ENCODE measurements around the gene RHCG.

RHCG gene

DNA sequence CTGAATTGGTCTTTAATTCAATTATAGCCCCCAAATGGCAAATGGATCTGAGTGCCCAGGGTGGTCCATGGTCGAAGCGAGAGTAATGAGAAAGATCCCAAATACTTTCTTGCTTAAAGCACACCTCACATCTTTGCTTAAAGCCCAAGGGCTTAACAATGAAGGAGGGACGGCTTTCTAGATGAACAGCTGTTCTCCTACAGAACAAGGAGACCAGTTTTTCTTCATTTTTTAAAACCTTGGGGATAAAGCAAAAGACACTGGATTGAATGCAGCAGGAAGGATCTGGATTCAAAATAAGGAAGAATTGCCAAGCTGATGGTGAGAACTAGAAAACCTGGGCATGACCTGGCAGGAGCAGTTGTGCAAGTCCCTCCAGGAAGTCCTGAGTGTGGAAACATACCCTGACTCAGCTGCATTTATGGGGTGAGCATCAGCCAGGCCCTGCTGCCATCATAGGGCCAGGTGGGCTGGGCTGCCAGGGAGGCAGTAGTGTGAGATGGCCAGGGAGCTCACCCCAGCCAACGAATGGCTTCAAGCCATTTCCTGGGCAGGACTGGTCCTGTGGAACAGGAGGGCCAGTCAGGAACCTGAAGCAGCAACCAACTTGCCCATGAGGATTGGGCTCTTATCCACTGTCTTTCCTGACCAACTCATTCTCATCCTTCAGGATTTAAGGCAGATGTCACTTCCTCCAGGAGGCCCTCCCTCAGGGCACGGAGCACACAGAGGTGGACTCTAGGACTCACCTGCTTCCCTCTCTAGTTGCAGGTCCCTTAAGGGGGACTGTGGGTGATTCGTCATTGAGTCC lies 18.4 kb upstream of the RHCG start:
- TF ChIP-seq, protein P1, sequence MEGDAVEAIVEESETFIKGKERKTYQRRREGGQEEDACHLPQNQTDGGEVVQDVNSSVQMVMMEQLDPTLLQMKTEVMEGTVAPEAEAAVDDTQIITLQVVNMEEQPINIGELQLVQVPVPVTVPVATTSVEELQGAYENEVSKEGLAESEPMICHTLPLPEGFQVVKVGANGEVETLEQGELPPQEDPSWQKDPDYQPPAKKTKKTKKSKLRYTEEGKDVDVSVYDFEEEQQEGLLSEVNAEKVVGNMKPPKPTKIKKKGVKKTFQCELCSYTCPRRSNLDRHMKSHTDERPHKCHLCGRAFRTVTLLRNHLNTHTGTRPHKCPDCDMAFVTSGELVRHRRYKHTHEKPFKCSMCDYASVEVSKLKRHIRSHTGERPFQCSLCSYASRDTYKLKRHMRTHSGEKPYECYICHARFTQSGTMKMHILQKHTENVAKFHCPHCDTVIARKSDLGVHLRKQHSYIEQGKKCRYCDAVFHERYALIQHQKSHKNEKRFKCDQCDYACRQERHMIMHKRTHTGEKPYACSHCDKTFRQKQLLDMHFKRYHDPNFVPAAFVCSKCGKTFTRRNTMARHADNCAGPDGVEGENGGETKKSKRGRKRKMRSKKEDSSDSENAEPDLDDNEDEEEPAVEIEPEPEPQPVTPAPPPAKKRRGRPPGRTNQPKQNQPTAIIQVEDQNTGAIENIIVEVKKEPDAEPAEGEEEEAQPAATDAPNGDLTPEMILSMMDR (IDR thresholded peaks at IDR 0.05), result no peak

DNA sequence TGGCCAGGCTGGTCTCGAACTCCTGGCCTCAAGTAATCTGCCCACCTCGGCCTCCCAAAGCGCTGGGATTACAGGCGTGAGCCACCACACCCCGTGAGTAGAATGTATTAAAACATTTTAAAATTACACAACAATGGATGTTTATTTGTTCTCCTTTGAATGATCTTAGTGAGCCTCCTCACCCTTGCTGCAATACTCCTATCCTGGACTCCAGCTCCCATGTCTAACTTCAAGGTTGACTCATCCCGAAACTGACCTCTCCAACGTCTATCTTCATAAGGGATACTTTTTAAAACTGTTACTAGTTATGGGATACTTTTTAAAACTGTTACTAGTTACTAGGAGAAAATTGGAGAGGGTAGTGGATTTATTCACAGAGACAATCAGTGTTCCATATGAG lies 17.8 kb upstream of the RHCG start:
- TF ChIP-seq, protein P1 (IDR thresholded peaks at IDR 0.05), result no peak

DNA sequence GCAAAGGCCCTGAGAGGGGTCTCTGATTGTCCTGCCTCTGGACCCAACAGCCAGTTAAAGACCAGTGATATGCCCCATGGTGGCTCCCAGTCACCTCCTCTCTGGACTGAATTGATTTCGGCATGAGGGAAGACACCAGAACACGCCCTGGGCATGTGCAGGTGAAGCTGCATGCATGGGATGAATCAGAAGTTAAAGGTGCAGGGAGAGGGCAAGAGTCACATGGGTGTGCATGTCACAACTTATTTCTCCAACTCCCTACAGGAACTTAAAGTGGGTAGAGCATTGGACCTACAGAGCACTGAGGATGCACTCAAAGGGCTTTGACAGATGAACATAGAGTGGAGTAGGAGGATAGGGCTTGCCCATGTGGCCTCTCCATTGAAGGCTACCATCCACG lies 16.9 kb upstream of the RHCG start:
- TF ChIP-seq, protein P1 (IDR thresholded peaks at IDR 0.05), result no peak

DNA sequence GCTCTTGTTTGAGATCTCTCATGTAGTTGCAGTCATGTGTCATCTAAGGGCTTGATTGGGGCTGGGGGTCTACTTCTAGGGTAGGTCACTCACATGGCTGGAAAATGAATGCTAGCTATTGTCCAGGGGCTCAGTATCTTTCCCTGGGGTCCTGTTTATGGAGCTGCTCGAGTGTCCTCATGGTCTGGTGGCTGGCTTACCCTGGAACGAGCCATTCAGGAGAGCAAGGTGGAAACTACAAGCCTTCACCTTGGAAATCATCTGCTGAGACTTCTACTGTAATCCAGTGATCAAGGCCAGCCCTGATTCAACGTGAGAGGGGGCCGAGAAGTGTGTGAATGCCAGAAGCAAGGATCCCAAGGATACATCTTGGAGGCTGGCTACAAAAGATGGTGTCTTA lies 16.2 kb upstream of the RHCG start:
- TF ChIP-seq, protein P1 (IDR thresholded peaks at IDR 0.05), result no peak

DNA sequence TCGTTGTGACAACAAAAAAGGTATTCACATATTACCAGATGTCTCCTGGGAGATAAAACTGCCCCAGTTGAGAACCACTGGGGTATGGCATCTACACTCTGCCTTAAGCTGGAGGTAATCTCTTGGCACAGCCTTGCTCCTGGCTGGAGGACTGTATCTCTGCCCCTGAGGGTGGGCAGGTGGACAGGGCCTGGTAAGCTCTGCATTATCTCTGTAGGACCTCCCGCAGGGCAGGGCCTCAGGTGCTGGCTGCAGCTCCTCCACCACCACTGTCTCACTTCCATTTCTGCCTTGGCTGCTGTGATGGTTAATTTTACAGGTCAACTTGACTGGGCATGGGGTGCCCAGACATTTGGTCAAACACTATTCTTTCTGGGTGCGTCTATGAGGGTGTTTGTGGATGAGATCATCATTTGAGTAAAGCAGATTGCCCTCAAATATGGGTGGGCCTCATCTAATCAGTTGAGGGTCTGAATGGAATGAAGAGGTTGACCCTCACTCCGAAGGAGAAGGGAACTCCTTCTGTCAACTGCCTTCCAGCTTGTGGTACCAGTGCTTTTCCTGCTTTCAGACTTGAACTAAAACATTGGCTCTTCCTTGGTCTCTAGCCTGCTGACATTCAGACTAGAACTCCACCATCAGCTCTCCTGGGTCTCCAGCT lies 9.8 kb upstream of the RHCG start:
- TF ChIP-seq, protein P1 (IDR thresholded peaks at IDR 0.05), result no peak

DNA sequence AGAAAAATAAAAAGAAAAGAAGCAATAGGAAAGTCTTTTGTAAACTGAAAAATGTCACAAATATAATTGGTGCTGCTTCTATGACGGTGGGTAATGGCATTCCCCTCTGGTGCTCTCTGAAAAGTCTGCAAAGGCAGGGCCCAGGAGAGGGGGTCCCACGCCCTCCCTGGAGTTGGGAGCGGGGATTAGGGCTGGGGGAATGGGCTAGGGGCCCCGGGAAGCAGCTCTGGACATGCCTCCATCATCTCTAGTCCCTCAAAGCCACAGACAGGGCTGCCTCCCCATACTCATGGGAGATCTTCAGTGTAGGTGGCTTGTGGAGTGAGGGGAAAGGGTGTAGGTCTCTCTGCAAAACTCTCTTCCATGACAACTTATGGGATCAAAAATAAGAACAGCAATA lies 7.8 kb upstream of the RHCG start:
- TF ChIP-seq, protein P1 (IDR thresholded peaks at IDR 0.05), result no peak

DNA sequence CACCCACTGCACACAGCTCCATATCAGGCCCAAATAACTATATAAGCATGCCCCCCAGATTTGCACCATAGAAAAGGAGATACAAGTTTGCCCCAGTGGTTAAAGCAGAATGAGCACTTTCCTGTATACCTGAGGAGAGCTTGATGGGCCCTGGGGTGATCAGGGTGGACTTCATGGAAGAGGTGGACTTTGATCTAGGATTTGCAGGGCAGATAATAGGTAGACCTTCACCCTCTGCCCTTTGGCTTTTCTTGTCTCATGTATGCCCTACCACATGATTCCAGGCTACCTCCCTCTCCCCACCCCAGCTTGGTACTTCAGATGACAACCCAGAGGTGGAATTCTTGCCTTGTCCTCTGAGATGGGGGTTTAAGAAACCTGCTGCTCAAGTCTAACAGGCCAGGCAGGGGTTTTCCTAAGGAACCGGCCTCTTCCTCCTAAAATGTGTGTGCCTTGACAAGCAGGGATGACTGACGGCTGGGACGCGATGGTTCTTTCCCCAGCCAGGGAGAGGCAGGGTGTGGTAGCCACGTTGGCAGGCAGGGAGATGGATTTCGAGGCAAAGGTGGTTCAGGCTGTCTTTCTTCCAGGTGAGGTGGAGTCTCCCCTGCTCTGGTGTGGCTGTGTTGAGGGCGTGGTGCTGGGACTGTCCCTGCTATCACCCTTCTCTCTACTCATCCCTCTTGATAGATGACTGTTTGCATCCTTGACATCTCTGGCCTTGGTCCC lies 6.6 kb upstream of the RHCG start:
- TF ChIP-seq, protein P1 (IDR thresholded peaks at IDR 0.05), result no peak
